Activated effector memory CD4-positive, alpha-beta T cell treated with Interleukin-2 at 50 U/mL for 16 hours (primary cell): ENCODE data around the gene TRIM8.
"Not testable (repeated sequence)": the region's sequence is repeated elsewhere in the genome, so short reads cannot be mapped to it uniquely, and the experiment has no call there.

Experiments used
- DNase-seq: peaks from one replicate; pipeline ENCODE4 v3.0.0-alpha.2; 2020

TRIM8 gene

GRCh38 chr10:102650655-102651454, 6.6 kb downstream of the TRIM8 start:
- DNase-seq = no peak

DNA sequence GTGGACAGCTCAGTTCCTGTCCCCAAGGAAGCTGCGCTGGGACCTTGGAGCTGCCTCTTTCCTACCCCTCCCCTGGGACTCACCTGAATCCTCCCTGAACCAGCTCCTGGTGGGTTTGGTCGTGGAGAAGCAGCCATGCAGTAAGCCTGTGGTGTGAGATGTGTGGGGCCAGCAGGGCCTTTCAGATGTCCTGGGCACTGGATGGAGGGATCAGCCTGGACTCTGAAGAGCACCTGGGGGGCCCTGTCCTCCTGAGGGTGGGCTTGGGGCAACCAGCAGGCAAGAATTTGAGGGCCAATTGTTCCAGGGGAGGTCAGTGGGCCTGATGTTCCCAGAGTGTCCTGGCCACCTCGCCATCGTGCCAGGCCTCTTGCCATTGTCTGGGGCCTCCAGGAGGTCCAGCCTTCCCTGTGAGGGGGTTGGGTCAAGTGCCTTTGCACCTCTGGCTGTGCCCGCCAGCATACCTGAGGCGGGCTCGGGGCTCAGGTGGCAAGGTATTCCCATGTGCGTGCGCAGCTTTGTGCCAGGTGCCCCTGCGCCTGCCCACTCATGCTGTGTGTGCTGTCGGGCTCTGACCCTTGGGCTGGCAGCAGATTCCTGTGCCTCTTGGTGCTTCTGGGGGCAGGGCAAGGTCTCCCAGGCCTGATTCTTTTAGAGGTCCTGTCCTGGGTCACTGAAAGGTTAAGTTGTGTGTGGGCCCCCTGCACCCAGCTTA, 7.3 kb downstream of the TRIM8 start:
- DNase-seq = no peak

- no peak for DNase-seq
These were observed 8.1 kb downstream of the TRIM8 start for GRCh38 chr10:102652170-102652916.

GRCh38 chr10:102653060-102653459, 8.8 kb downstream of the TRIM8 start:
- no peak for DNase-seq

DNA sequence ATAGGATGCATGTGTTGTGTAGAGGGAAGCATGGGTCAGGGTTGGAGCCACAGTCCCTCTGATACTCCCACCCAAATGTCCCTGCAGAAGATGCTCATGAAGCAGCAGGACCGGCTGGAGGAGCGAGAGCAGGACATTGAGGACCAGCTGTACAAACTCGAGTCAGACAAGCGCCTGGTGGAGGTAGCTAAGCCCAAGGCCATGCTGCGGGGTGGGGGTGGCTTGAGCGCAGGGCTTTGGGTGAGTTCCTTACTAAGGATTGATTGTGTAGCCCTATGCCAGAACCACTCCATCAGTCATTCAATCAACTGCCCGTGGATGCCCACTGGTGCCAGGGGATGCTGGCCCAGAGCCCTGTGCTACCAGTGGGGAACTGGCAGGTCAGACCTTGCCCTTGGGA, 10.3 kb downstream of the TRIM8 start:
- DNase-seq = no peak

GRCh38 chr10:102654969-102655368, 10.7 kb downstream of the TRIM8 start:
- no peak for DNase-seq

DNA sequence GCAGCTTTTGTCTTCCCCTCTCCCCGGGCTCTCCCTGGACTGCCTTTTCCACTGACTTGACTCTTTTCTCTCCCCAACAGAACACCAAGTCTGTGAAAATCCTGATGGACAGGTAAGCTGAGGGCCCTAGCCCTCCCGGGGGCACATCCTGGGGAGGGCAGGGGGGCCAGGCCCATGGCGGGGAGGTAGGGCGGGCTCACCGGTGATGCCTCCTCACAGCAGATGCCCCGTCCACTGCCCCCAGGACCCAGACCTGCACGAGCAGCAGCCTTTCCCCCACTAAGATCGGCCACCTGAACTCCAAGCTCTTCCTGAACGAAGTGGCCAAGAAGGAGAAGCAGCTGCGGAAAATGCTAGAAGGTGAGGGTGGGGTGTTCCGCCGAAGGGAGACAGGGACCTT, 11.7 kb downstream of the TRIM8 start:
- no peak for DNase-seq

DNA sequence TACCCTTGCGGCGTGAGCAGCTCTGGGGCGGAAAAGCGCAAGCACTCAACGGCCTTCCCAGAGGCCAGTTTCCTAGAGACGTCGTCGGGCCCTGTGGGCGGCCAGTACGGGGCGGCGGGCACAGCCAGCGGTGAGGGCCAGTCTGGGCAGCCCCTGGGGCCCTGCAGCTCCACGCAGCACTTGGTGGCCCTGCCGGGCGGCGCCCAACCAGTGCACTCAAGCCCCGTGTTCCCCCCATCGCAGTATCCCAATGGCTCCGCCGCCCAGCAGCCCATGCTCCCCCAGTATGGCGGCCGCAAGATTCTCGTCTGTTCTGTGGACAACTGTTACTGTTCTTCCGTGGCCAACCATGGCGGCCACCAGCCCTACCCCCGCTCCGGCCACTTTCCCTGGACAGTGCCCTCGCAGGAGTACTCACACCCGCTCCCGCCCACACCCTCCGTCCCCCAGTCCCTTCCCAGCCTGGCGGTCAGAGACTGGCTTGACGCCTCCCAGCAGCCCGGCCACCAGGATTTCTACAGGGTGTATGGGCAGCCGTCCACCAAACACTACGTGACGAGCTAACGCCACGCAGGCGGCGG, 12.6 kb downstream of the TRIM8 start:
- DNase-seq = no peak

DNA sequence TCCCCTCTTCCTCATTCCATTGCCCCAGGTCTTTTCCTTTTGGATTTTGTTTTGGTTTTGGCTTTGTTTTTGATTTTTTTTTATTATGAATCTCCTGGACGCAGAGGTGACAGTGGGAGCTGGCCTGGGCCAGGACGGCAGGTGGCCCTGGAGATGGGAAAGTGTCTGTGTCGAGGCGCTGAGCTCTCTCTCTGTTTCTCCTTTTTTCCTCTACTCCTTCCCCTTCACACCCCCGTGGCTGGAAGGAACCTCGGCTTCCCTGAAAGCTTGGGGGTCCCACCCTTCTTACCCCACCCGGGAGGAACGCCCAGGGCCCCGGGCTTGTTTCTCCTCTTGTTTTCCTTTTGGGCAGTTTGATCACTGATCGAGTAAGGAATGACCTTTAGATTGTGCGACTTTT, 13.2 kb downstream of the TRIM8 start:
- no peak for DNase-seq

DNA sequence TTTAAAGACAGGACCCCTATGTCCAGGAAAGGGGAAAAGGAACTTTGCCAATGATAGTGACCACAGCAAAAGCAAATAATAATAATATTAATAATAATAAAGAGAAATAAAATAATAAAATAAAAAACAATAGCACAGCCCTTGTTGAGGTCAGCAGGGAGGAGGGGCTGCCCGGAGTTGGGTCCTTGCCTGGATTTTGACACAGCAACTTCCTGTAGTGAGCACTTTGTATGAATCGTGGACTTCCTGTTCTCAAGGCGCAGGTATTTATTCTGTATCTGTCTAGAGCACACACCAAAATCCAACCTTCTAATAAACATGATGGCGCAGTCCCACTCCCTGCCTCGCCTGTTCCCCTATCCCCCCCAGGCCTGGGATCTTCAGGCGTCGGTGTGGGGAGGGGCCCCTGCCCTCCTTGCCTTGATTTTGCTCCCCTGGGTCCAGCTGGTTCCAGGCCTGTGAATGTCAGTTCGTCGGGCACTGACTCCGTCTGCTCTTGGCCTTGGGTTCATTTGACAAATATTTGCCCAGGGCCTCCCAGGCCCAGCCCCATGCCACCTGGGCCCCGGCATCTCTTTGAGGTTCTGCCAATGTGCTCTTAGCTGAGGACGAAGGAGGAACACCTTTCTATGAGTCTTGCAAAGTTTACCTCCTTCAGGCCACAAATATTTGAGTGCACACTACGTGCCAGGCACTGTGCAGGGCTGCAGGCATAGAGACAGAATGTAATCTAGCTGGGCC, 13.9 kb downstream of the TRIM8 start:
- no peak for DNase-seq

- no peak for DNase-seq
These were observed 14.5 kb downstream of the TRIM8 start for GRCh38 chr10:102658802-102659201.

- peak; percentile 54 for DNase-seq
These were observed 16.8 kb downstream of the TRIM8 start for GRCh38 chr10:102660888-102661657.

GRCh38 chr10:102661658-102662028, 17.4 kb downstream of the TRIM8 start:
- DNase-seq = no peak

- DNase-seq = no peak
These were observed 21.7 kb downstream of the TRIM8 start for GRCh38 chr10:102665904-102666509.

DNA sequence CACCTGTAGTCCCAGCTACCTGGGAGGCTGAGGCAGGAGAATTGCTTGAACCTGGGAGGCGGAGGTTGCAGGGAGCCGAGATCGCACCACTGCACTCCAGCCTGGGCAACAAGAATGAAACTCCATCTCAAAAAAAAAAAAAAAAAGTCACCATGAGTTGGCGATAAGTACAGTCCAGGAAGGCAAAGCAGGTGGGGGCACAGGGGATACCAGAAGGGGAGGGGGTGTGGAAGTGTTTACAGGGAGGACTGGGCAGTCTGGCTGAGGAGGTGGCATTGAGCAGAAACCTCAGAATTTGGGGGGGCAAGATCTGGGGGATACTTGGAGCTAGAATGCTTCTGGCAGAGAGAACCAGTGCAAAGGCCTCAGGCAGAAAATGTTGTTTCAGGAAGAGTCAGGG, 23.1 kb downstream of the TRIM8 start:
- DNase-seq = not testable (repeated sequence)

- DNase-seq = no peak
These were observed 24.2 kb downstream of the TRIM8 start for GRCh38 chr10:102668326-102669107.

GRCh38 chr10:102669206-102670064, 25.2 kb downstream of the TRIM8 start:
- no peak for DNase-seq

- no peak for DNase-seq
These were observed 25.9 kb downstream of the TRIM8 start for GRCh38 chr10:102670065-102670670.

DNA sequence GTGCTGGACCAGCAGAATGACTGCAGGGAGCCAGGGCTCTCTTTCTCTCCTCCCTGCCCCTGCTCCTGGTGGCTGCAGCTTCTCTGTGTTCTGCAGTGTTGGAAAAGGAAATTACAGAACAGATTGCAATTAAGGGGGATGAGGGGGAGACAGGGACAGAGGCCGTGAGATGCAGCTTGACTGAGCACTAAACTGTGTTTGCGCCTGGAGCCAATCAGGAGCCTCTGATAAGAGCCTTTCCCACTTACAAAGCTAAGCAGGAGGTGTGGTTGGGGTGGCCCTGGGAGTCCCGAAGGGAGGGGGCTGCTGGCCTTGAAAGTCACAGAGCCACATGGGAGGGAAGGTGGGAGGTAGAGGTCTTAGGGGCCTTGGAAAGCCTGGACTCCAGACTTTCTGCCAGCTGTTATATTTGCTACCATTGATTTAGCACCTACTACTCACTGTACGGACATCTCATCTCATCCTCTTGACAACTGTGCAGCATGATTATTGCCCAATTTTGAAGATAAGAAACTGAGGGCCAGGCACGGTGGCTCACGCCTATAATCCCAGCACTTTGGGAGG, 26.7 kb downstream of the TRIM8 start:
- no peak for DNase-seq
